Osteocyte (in vitro differentiated cells): ENCODE results near the gene EPN1. TPM values are rescaled to one million over a fixed set of nuclear protein-coding genes. Genes with fewer than 3 reads are reported as not detected.

Experiments
- DNase-seq: peaks from one replicate; pipeline ENCODE4 v3.0.0; 2021; ENCODE audit warnings: mixed read lengths; ENCODE audit not compliant: unreplicated experiment; ENCODE audit errors: extremely low spot score
- H3K27ac Mint-ChIP-seq: one replicate; pipeline ENCODE4 v1.8.0; 2021; ENCODE audit warnings: mild to moderate bottlenecking, mixed read lengths; ENCODE audit not compliant: unreplicated experiment
- H3K27me3 Mint-ChIP-seq: one replicate; pipeline ENCODE4 v1.8.0; 2021; ENCODE audit warnings: mixed read lengths; ENCODE audit not compliant: unreplicated experiment
- H3K36me3 Mint-ChIP-seq: one replicate; pipeline ENCODE4 v1.8.0; 2021; ENCODE audit warnings: mixed read lengths; ENCODE audit not compliant: unreplicated experiment
- H3K4me1 Mint-ChIP-seq: one replicate; pipeline ENCODE4 v1.8.0; 2021; ENCODE audit warnings: mixed read lengths; ENCODE audit not compliant: unreplicated experiment
- H3K4me3 Mint-ChIP-seq: one replicate; pipeline ENCODE4 v1.8.0; 2021; ENCODE audit warnings: mild to moderate bottlenecking, moderate library complexity, mixed read lengths; ENCODE audit not compliant: unreplicated experiment
- H3K9me3 Mint-ChIP-seq: one replicate; pipeline ENCODE4 v1.8.0; 2021; ENCODE audit warnings: mixed read lengths; ENCODE audit not compliant: unreplicated experiment
- CTCF ChIP-seq: fragments of 200-600 bp; sonication (generic); IDR thresholded peaks from 2 replicates; pipeline ENCODE4 v1.5.0; 2021; ENCODE audit warnings: antibody characterized with exemption, mild to moderate bottlenecking, moderate library complexity
- total RNA-seq: library from RNA; stranded (reverse); gene quantifications from 2 replicates; pipeline ENCODE4 v1.2.1, GENCODE V29; 2021

Gene EPN1
- total RNA-seq, 1 donor from 2014 or later, result 142 TPM

GRCh38 chr19:55700813-55701212, 25.8 kb downstream of the EPN1 start:
- DNase-seq, result no peak
- Mint-ChIP-seq H3K36me3 (peaks cover 23% of the 10 kb centered on the region), H3K4me1 (no peaks in the 10 kb centered on the region), H3K9me3 (no peaks in the 10 kb centered on the region), H3K4me3 (no peak overlapping the region), H3K27me3 (no peaks in the 10 kb centered on the region), H3K27ac (no peak overlapping the region)
- no peak for TF ChIP-seq CTCF

- H3K27ac Mint-ChIP-seq, result no peak overlapping the region
- DNase-seq, result no peak
- H3K36me3 Mint-ChIP-seq, result peaks cover 23% of the 10 kb centered on the region
- no peak for TF ChIP-seq CTCF
- no peaks in the 10 kb centered on the region for H3K9me3 Mint-ChIP-seq
- no peak overlapping the region for H3K4me3 Mint-ChIP-seq
- H3K27me3 Mint-ChIP-seq, result no peaks in the 10 kb centered on the region
- no peaks in the 10 kb centered on the region for H3K4me1 Mint-ChIP-seq
Observed at GRCh38 chr19:55702131-55702627, 27.2 kb downstream of the EPN1 start.

GRCh38 chr19:55703790-55704215, 28.8 kb downstream of the EPN1 start:
- Mint-ChIP-seq H3K4me1 (no peaks in the 10 kb centered on the region), H3K27ac (no peak overlapping the region), H3K9me3 (no peaks in the 10 kb centered on the region), H3K36me3 (peaks cover 19% of the 10 kb centered on the region), H3K4me3 (no peak overlapping the region), H3K27me3 (peaks cover 3% of the 10 kb centered on the region)
- no peak for DNase-seq
- peak; percentile 49 for TF ChIP-seq CTCF

GRCh38 chr19:55704494-55705245, 29.6 kb downstream of the EPN1 start:
- Mint-ChIP-seq H3K4me1 (no peaks in the 10 kb centered on the region), H3K27me3 (peaks cover 3% of the 10 kb centered on the region), H3K27ac (no peak overlapping the region), H3K36me3 (peaks cover 17% of the 10 kb centered on the region), H3K4me3 (no peak overlapping the region), H3K9me3 (no peaks in the 10 kb centered on the region)
- no peak for TF ChIP-seq CTCF
- DNase-seq, result no peak

GRCh38 chr19:55705972-55706371, 30.9 kb downstream of the EPN1 start:
- H3K4me3 Mint-ChIP-seq, result no peak overlapping the region
- H3K27me3 Mint-ChIP-seq, result peaks cover 3% of the 10 kb centered on the region
- H3K27ac Mint-ChIP-seq, result no peak overlapping the region
- no peaks in the 10 kb centered on the region for H3K4me1 Mint-ChIP-seq
- peaks cover 17% of the 10 kb centered on the region for H3K36me3 Mint-ChIP-seq
- no peak for TF ChIP-seq CTCF
- H3K9me3 Mint-ChIP-seq, result no peaks in the 10 kb centered on the region
- no peak for DNase-seq
